Activated CD4-positive, alpha-beta memory T cell treated with anti-CD3 and anti-CD28 coated beads, Interleukin-2, amount 10 ng/mL, durations not matched to agents 7 days and 5 days (primary cell): ENCODE results near the gene LAMA2. TPM values are rescaled to one million over a fixed set of nuclear protein-coding genes. Genes with fewer than 3 reads are reported as not detected.

ENCODE experiments used
- CTCF ChIA-PET: fragments of 350-600 bp; sonication (Branson Sonifier 250); formaldehyde crosslinking; loops from one replicate; lab custom pipeline; 2021; ENCODE audit warnings: antibody characterized with exemption, inconsistent platforms; lab: Charles Lee
- POLR2A ChIA-PET: fragments of 350-600 bp; sonication (Branson Sonifier 250); formaldehyde crosslinking; loops from one replicate; lab custom pipeline; 2021; ENCODE audit warnings: antibody characterized with exemption; lab: Charles Lee
- DNase-seq: peaks from one replicate; pipeline ENCODE4 v3.0.0-alpha.2; 2020
- H3K27ac Mint-ChIP-seq: one replicate; pipeline ENCODE4 v1.8.0; 2021; ENCODE audit warnings: mild to moderate bottlenecking, mixed read lengths
- H3K27me3 Mint-ChIP-seq: one replicate; pipeline ENCODE4 v1.8.0; 2021; ENCODE audit warnings: mixed read lengths
- H3K36me3 Mint-ChIP-seq: one replicate; pipeline ENCODE4 v1.8.0; 2021; ENCODE audit warnings: low read depth, mixed read lengths
- H3K4me1 Mint-ChIP-seq: one replicate; pipeline ENCODE4 v1.8.0; 2021; ENCODE audit warnings: mixed read lengths
- H3K4me3 Mint-ChIP-seq: one replicate; pipeline ENCODE4 v1.8.0; 2021; ENCODE audit warnings: mild to moderate bottlenecking, mixed read lengths
- H3K9me3 Mint-ChIP-seq: one replicate; pipeline ENCODE4 v1.8.0; 2021; ENCODE audit warnings: mixed read lengths
- total RNA-seq, 2 experiments: library from RNA; stranded (reverse); gene quantifications; one replicate each; pipeline ENCODE4 v1.2.3, GENCODE V29; 2021

Gene LAMA2
- total RNA-seq, 2 experiments from 2014 or later = 0.15 to 0.53 TPM

DNA sequence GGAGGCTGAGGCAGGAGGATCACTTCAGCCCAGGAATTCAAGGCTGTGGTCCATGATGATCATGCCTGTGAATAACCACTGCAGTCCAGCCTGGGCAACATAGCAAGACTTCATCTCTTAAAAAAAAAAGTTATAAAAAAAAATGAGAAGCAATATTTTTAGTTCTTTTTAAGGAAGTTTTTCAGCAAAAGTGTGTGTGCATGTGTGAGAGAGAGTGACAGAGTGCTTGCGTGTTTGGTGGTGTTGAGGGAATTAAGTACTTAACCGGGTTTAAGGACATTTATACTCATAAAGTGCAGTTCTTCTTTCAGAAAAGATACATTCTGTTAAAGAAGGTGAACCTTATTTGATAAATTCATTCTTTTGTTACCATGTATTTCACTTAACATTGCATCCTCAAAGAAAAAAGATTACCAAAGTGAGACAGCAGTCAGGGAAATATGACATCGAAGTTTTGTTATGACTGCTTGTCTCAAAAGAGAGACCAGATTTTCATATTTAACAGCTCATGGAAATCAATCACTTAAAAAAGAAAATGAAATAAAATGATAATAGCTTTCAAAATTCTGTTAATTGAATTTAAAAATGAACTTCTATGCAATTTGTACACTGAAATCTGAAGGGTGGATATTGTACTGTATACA, 572.3 kb downstream of the LAMA2 start:
- Mint-ChIP-seq H3K27ac (no peak overlapping the region), H3K27me3 (peaks cover 12% of the 10 kb centered on the region), H3K4me1 (peaks cover 8% of the 10 kb centered on the region), H3K4me3 (no peak overlapping the region), H3K36me3 (peaks cover 3% of the 10 kb centered on the region), H3K9me3 (no peaks in the 10 kb centered on the region)
- ChIA-PET POLR2A (no interaction called here), CTCF (no interaction called here)
- DNase-seq = no peak

DNA sequence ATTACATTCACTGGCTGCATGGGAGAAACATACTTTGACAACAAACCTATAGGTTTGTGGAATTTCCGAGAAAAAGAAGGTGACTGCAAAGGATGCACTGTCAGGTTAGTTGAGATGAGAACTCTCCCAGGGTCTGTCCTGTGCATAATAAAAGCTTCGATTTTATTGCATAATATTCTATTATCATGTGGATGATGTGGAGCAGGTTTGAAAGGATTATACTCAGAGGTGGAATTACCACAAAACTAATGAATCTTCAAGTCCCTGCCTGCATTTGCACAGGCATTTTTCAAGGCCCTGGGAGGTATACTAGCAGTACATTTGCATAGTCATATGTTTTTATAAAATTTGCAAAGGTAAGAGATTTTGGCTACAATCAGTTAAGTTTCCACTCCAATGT, 577.3 kb downstream of the LAMA2 start:
- ChIA-PET CTCF (no interaction called here), POLR2A (no interaction called here)
- H3K27ac Mint-ChIP-seq = no peak overlapping the region
- no peak overlapping the region for H3K4me3 Mint-ChIP-seq
- H3K9me3 Mint-ChIP-seq = no peaks in the 10 kb centered on the region
- no peak for DNase-seq
- no peaks in the 10 kb centered on the region for H3K27me3 Mint-ChIP-seq
- no peaks in the 10 kb centered on the region for H3K36me3 Mint-ChIP-seq
- H3K4me1 Mint-ChIP-seq = no peaks in the 10 kb centered on the region

DNA sequence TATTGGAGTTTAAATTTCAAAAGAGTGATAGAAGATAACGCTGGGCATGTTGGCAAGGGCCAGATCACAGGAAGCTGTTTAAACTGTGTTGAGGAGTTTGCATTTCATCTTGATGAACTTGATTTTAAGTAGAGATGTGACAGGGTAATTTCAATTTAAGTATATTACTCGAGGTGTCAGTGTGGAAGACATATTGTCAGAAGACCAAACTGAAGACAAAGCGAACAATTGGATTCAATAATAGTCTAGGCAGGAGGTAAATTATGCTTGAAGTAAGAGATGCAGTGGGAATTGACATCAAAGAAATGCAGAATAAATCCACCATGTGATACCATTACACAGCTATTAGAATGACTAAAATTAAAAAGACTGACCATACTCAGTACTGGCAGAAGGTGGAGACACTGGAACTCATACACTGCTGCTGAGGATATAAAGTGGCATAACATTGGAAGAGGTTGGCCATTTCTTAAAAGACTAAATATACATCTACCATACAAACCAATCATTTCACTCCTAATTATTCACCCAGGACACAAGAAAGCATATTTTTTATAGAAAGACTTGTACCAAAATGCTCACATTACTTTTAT, 586.2 kb downstream of the LAMA2 start:
- CTCF ChIA-PET = no interaction called here
- POLR2A ChIA-PET = no interaction called here
- no peaks in the 10 kb centered on the region for H3K36me3 Mint-ChIP-seq
- H3K4me3 Mint-ChIP-seq = no peak overlapping the region
- H3K9me3 Mint-ChIP-seq = no peaks in the 10 kb centered on the region
- no peak overlapping the region for H3K27ac Mint-ChIP-seq
- no peaks in the 10 kb centered on the region for H3K4me1 Mint-ChIP-seq
- no peaks in the 10 kb centered on the region for H3K27me3 Mint-ChIP-seq
- DNase-seq = no peak

DNA sequence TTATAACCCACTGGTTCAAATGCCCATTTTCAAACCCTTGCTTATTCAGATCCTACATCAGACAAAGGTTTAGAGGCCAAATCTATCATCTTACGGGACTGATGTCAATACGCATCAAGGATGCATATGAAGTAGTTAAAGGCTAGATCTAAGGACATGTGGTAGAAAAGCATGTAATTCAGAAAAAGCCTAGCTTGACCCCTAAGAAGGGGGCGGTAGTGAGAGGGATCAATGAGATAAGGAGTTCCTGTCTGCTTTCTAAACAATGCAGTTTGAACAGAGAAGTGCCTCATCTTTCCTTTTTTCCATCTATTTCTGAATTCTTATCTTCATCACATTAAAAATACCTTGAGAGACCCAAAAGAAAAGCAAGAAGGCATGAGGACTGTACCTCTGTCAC, 589.3 kb downstream of the LAMA2 start:
- Mint-ChIP-seq H3K27me3 (no peaks in the 10 kb centered on the region), H3K4me1 (no peaks in the 10 kb centered on the region), H3K9me3 (no peaks in the 10 kb centered on the region), H3K36me3 (no peaks in the 10 kb centered on the region), H3K27ac (no peak overlapping the region), H3K4me3 (no peak overlapping the region)
- POLR2A ChIA-PET = no interaction called here
- no peak for DNase-seq
- CTCF ChIA-PET = no interaction called here

DNA sequence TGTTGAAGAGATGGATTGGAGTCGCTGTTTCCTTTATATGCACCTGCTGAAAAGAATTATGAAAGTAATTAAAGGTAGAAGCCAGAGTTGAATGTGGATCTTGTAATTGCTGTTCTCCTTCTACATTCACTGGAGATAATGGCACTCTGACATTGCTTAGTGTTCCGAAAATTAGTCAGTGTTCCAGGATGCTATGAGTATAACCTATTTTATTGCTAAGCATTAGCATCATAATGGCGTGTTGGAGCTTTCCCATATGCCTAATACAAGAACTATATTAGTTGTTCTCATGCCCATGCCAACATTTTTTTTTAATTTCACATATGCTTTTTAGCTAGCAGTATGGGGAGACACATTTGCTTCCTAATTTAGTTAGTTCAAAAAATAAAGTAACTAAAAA, 590.6 kb downstream of the LAMA2 start:
- POLR2A ChIA-PET = no interaction called here
- no peak overlapping the region for H3K4me3 Mint-ChIP-seq
- CTCF ChIA-PET = no interaction called here
- no peaks in the 10 kb centered on the region for H3K36me3 Mint-ChIP-seq
- H3K27me3 Mint-ChIP-seq = no peaks in the 10 kb centered on the region
- no peak for DNase-seq
- no peaks in the 10 kb centered on the region for H3K4me1 Mint-ChIP-seq
- H3K9me3 Mint-ChIP-seq = no peaks in the 10 kb centered on the region
- H3K27ac Mint-ChIP-seq = no peak overlapping the region

DNA sequence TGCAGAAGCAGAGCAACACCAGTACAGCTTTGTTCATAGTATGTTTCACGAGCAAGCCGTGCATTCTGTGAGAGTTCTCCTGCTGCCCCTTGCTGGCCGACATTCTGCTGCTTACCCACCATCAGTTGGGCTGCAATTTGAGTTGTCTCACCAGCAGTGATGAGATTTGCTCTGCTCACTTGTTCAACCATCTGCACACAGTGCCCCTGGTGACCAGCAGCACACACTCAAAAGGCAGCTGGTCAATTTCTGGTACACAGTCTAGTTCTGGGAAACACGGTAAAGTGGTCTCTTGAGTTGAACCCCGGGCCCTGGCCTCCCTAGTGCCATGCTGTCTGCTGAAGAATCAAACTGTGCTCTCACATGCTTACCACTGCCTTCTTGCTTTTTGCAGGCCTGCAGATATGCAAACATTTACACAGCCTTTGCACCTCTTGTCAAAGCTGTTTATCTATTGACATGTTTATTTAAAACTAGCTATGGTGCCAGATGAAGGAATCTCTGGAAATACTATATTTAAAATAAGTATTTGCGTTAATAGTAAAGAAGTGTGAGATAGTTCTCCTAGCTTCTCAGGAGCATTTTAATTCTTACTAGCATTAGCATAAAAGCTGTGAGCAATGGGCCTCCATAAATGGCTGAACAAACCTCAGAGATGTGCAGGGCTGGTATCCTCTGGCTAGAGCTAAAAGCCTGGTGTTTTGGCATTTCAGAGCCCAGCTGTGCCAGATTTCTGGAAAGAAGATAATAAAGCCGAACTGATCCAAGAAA, 592.7 kb downstream of the LAMA2 start:
- H3K4me1 Mint-ChIP-seq = no peaks in the 10 kb centered on the region
- CTCF ChIA-PET = no interaction called here
- POLR2A ChIA-PET = no interaction called here
- no peaks in the 10 kb centered on the region for H3K27me3 Mint-ChIP-seq
- no peak overlapping the region for H3K27ac Mint-ChIP-seq
- no peak for DNase-seq
- H3K4me3 Mint-ChIP-seq = no peak overlapping the region
- H3K36me3 Mint-ChIP-seq = no peaks in the 10 kb centered on the region
- H3K9me3 Mint-ChIP-seq = no peaks in the 10 kb centered on the region

DNA sequence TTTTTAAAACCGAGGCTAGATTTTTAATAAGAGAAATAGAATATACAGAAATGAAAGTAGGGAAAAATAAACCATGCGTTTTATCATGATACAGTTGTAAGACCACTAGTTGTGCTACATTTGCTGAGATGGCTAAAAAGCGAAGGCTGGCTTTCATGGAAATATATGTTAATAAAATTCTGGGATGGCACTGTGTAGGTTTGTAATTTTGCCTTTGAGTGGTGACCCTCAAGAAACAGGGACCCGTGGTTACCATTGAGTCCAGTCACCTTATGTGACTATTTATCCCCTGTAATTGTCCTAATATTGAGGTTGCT, 593.3 kb downstream of the LAMA2 start:
- H3K27ac Mint-ChIP-seq = no peak overlapping the region
- CTCF ChIA-PET = no interaction called here
- POLR2A ChIA-PET = no interaction called here
- H3K4me3 Mint-ChIP-seq = no peak overlapping the region
- H3K9me3 Mint-ChIP-seq = no peaks in the 10 kb centered on the region
- H3K4me1 Mint-ChIP-seq = no peaks in the 10 kb centered on the region
- H3K36me3 Mint-ChIP-seq = no peaks in the 10 kb centered on the region
- H3K27me3 Mint-ChIP-seq = no peaks in the 10 kb centered on the region
- DNase-seq = no peak

DNA sequence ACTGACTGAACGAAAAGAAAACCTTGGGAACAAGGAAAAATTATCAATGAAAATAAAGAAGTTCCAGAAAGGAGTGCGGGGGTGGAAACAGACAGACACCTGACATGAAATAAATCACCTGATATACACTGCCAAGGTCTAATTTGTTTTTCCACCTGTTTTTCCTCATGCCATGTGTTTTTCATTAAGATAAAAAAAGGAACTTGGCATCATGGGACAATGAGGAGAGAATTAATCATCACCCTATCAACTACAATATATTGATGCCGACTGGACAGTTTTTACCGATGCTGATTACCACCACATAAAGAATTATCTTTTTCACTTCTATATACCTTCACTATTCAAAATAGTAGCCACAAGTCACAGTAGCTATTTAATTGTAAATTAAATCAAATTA, 593.9 kb downstream of the LAMA2 start:
- no peaks in the 10 kb centered on the region for H3K4me1 Mint-ChIP-seq
- no peak overlapping the region for H3K27ac Mint-ChIP-seq
- no peaks in the 10 kb centered on the region for H3K36me3 Mint-ChIP-seq
- H3K4me3 Mint-ChIP-seq = no peak overlapping the region
- no peaks in the 10 kb centered on the region for H3K9me3 Mint-ChIP-seq
- DNase-seq = no peak
- no peaks in the 10 kb centered on the region for H3K27me3 Mint-ChIP-seq
- ChIA-PET CTCF (interaction anchor here (1.0 kb wide), 1 partner anchor 21 kb away, joined by 3 read pairs; no protein-coding TSS in a partner anchor), POLR2A (no interaction called here)

DNA sequence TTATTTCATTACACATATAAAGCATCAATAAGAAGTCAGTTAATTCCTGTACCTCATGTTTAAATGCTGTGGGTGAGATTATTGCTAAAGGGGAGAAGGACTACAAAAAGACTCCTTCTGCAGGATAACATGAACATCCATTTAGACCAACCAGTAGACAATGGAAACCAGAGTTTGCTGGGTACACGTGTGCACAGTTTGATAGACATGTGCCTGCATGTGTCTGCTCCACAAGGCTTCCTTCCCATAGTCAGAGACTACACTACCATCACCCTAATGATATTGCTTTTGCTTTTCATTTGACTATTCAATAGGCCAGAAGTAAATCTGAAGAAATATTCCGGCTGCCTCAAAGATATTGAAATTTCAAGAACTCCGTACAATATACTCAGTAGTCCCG, 595.4 kb downstream of the LAMA2 start:
- Mint-ChIP-seq H3K4me3 (no peak overlapping the region), H3K9me3 (no peaks in the 10 kb centered on the region), H3K27ac (no peak overlapping the region), H3K36me3 (no peaks in the 10 kb centered on the region), H3K27me3 (no peaks in the 10 kb centered on the region), H3K4me1 (no peaks in the 10 kb centered on the region)
- ChIA-PET POLR2A (no interaction called here), CTCF (no interaction called here)
- DNase-seq = no peak

DNA sequence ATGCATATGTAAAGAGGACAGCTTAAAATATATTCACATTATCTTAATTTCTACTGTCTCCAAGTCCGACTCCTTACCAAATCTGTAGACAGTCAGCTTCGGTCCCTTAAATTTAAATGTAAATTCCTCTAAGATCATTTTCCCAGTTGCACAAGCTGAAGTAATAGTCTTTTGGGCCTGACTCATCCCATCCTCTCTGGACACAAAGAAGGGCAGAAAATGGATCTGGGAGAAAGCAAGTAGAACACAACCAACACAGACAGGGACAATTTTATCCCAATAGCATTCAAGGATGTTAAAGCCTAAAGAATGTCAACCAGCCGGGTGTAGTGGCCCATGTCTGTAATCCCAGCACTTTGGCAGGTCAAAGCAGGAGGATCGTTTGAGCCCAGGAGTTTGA, 598.8 kb downstream of the LAMA2 start:
- Mint-ChIP-seq H3K9me3 (no peaks in the 10 kb centered on the region), H3K27me3 (no peaks in the 10 kb centered on the region), H3K4me1 (no peaks in the 10 kb centered on the region), H3K4me3 (no peak overlapping the region), H3K36me3 (no peaks in the 10 kb centered on the region), H3K27ac (no peak overlapping the region)
- ChIA-PET CTCF (no interaction called here), POLR2A (no interaction called here)
- DNase-seq = no peak

DNA sequence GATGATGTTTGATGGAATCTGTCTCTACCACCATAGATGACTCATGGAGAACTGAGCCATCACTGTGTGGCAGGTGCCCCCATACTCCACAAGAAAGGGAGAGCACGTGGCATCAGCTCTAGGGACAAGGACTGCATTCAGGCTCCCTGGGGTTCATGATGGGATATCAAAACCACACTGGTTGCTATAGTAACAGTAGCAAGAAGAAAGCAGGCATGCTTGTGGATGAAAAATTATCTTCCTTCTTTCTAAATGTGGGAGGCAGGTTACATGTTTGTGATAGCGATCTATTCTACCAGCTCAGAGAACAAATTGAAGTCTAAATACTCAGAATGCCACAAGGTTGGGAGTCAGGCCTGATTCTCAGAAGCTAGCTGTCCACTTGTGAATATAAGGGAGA, 602.8 kb downstream of the LAMA2 start:
- H3K27me3 Mint-ChIP-seq = no peaks in the 10 kb centered on the region
- ChIA-PET CTCF (interaction anchor here (0.9 kb wide), 1 partner anchor 16 kb away, joined by 4 read pairs; no protein-coding TSS in a partner anchor), POLR2A (interaction anchor here (1.1 kb wide), 1 partner anchor 15 kb away, joined by 3 read pairs; no protein-coding TSS in a partner anchor)
- no peaks in the 10 kb centered on the region for H3K36me3 Mint-ChIP-seq
- H3K27ac Mint-ChIP-seq = no peak overlapping the region
- DNase-seq = no peak
- no peaks in the 10 kb centered on the region for H3K9me3 Mint-ChIP-seq
- H3K4me1 Mint-ChIP-seq = peaks cover 19% of the 10 kb centered on the region
- no peak overlapping the region for H3K4me3 Mint-ChIP-seq

DNA sequence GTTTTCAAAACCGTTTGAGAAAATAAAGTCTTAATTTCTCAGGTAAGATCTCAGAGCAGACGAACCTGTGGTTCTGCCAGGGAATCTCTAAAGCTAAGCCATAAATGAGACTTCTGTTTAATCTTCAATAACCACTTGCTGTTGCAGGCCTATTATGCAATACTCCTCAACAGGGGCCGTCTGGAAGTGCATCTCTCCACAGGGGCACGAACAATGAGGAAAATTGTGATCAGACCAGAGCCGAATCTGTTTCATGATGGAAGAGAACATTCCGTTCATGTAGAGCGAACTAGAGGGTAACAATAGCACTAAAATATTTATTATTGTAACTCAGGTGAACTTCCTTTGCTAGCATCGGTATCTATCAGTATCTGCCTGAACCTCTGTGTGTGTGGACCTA, 603.4 kb downstream of the LAMA2 start:
- Mint-ChIP-seq H3K36me3 (no peaks in the 10 kb centered on the region), H3K27ac (no peak overlapping the region), H3K27me3 (no peaks in the 10 kb centered on the region), H3K4me3 (no peak overlapping the region), H3K9me3 (no peaks in the 10 kb centered on the region), H3K4me1 (peaks cover 25% of the 10 kb centered on the region)
- CTCF ChIA-PET = interaction anchor here (0.9 kb wide), 1 partner anchor 15 kb away, joined by 4 read pairs; no protein-coding TSS in a partner anchor
- POLR2A ChIA-PET = interaction anchor here (1.1 kb wide), 1 partner anchor 14 kb away, joined by 3 read pairs; no protein-coding TSS in a partner anchor
- DNase-seq = no peak

DNA sequence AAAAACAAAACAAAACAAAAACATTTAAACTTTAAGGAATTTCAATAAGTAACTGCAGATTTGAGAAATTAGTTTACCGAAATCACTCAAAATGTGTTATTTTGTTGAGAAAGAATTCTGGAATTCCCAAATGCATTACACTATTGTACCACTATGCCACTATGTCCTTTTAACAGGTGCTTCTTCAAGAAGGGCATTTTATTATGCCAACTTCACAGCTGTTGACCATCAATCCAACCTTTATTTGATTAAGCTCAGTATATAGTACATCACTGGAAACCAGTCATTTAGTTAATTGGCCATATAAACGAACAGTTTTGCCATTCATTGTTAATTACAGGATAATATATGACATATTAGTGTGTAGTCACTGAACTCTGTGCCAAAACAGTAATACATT, 605.4 kb downstream of the LAMA2 start:
- no peaks in the 10 kb centered on the region for H3K9me3 Mint-ChIP-seq
- H3K36me3 Mint-ChIP-seq = no peaks in the 10 kb centered on the region
- no peaks in the 10 kb centered on the region for H3K27me3 Mint-ChIP-seq
- H3K27ac Mint-ChIP-seq = no peak overlapping the region
- H3K4me1 Mint-ChIP-seq = peaks cover 32% of the 10 kb centered on the region
- no peak for DNase-seq
- H3K4me3 Mint-ChIP-seq = no peak overlapping the region
- POLR2A ChIA-PET = no interaction called here
- CTCF ChIA-PET = interaction anchor here (0.5 kb wide), 1 partner anchor 182 kb away, joined by 3 read pairs; no protein-coding TSS in a partner anchor
